Muscle of arm (tissue), 12 donors: ENCODE data around the gene KLC4. TPM values are rescaled to one million over a fixed set of nuclear protein-coding genes. Genes with fewer than 3 reads are reported as not detected.
A peak's percentile ranks its signal among the peaks of the same experiment; 100 is the strongest.
"Not testable (repeated sequence)": the region's sequence is repeated elsewhere in the genome, so short reads cannot be mapped to it uniquely, and the experiment has no call there.

ENCODE experiments used
- DNase-seq: peaks from one replicate; pipeline ENCODE4 v3.0.0-alpha.2; 2013
- polyA plus RNA-seq, 12 donors: library from polyadenylated mRNA; unstranded; fragments of 120-200 nt; gene quantifications; one replicate each; pipeline ENCODE4 v1.2.1, GENCODE V29; 2013; ENCODE audit not compliant: insufficient read length in 12 of 12

The KLC4 gene
- polyA plus RNA-seq, 12 donors = 17.6 to 54.7 (median 24.4) TPM; not detected in 1

DNA sequence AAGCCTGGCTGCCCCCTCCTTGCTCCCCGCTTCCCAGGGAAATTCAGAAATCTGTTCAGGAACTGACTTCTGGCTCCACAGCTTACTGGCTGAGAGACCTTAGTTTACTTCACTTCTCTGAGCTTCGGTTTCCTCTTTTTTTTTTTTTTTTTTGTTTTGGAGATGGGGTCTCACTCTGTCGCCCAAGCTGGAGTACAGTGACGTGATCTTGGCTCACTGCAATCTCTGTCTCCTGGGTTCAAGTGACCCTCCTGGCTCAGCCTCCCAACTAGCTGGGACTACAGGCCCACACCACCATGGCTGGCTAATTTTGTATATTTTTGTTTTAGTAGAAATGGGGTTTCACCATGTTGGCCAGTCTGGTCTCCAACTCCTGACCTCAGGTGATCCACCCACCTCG lies 31.6 kb downstream of the KLC4 start:
- no peak for DNase-seq

DNA sequence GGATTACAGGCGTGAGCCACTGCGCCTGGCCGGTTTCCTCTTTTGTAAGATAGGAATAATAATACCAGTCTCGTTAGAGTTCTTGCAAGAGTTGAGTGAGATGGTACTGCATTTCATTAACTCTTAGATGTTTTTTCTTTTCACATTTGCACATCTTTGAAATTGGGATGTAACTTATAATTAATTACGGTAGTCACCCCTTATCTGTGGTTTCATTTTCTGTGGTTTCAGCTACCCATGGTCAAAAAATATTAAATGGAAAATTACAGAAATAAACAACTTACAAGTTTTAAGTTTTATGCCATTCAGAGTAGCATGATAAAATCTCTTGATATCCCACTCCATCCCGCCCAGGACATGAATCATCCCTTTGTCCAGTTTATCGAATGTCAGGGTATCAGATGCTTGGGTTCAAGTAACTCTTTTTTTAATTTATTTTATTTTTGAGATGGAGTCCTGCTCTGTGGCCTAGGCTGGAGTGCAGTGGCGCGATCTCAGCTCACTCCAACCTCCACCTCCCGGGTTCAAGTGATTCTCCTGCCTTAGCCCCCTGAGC lies 32.1 kb downstream of the KLC4 start:
- DNase-seq = no peak

DNA sequence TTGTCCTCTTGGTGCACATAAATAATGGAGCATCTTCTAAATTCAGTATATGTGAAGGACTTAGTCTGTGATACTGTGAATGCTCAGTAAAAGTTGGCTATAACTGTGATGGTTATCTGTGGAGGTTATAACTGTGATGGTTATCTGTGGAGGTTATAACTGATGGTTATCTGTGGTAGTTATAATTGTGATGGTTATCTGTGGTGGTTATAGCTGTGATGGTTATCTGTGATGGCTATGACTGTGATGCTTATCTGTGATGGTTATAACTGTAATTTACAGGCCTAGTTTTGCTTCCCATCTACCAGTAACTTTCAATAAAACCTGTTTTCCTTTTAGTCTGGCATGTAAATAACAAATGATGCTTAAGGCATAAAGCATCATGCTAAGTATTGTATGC lies 33.2 kb downstream of the KLC4 start:
- no peak for DNase-seq

DNA sequence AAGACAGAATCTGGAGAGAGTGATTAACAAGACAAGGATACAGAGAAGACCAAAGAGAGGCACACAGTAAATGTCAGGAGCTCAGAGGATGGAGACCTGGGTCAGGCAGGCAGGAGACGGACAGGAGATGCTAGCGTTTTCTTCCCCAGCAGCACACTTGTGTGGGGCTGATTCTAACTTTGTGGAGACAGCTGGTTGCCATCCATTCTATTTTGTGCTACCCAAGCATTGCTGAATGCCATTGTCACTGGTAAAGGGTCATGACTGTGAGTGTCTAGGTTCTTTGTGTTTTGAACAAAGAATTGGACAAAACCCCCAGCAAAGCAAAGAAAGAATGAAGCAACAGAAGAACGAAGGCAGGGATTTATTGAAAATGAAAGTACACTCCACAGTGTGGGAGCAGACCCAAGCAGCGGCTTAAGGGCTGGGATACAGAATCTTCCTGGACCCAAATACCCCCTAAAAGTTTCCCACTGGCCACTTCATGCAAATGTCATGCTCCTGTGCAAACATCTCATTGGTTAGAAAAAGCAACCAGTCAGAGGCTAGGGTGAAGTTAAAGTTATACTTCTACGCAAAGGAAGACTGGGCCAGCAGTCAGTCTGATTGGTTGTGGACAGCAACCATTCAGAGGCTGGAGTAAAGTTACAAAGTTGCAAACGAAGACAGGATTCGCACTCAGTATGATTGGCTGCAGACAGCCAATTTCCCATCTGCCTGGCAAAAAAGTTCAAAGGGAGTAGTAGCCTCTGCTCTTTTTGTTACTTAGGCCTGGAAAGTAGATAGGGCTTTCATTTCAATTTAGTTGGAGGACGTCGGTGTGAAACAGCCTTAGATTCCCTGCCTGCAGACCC lies 34.2 kb downstream of the KLC4 start:
- peak; percentile 68 for DNase-seq

DNA sequence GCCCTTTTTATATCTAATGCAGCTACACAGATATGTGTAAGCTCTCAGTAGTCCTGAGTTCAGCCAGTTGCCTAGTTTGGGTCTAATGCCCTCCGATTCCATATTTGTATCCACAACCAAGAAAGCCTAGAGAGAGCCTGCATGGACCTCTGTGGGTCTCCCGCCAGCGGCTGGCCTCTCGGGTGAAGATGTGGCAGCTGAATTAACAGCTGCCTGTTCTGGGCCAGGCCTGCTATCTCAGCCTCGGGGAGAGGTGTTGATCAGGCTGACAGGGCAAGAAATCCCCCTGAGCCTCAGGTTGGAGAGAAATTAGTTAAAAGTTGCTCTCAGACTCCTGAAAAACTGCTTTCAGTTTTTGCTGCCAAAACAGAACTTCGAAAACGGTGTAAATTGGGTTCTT lies 36.5 kb downstream of the KLC4 start:
- DNase-seq = no peak

DNA sequence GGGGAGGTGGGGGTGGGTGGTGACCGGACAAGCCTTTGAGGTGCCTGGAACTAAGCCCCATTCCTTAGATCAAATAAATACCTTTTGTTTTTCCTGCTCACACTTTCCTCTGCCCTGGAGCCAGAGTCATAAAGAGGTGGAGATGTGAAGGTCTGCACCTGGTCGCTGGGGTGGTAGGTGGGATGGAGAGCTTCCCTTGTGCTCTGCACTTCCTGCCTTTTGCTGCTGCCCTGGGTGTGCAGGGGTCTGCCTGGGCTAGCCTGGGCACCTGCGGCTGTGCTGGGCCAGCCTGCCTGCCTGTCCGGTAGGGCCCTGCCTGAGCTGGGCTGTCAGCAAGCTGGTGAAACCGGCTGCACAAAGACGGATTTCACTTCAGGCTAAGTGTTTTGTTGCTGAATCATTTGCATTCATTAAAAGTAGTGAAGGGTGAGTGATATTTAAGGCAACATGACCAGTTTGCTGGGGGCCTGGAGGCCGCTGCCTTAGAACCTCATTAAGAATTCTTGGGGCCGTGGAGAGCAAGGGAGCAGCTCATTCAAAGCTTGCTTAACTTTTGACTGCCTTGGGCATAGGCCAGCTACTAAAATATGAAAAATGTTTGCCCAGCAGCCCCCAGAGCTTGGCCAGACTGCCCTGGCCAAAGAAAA lies 37.1 kb downstream of the KLC4 start:
- DNase-seq = no peak

DNA sequence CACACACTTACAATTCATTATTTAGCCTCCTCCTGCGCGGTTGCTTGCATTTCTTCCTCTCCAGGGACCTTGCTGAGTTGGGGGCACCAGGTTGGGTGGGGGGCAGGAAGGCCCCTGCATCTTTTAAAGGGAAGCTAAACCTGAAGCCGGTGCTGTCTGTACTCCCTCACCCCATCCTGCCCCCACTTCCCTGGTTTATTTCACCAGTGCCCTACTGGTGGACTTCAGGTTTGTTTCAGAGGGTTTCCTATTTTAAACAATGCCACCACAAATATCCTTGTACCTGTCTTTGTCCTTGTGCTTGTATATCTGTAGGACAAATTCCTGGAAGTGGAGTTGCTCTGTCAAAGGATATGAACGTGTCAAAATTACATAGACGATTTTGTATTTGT lies 37.7 kb downstream of the KLC4 start:
- DNase-seq = no peak

DNA sequence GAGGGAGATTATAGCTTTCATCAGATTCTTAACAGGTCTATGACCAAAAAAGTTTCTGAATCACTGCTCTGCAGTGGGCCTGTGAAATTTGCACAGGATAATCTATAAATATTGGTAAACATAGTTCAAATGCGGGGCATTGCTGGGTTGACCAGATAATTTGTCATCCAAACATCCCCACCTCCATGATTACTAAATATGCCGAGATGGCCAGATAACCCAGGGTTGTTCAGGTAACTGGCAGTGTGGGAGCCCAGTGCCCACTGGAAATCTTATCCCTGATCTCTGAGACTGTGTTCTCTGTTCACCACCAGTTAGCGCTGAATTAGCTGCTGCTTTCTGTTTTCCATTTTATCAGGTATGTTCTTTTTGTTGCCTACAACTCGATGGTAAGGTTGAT lies 38.1 kb downstream of the KLC4 start:
- DNase-seq = no peak

DNA sequence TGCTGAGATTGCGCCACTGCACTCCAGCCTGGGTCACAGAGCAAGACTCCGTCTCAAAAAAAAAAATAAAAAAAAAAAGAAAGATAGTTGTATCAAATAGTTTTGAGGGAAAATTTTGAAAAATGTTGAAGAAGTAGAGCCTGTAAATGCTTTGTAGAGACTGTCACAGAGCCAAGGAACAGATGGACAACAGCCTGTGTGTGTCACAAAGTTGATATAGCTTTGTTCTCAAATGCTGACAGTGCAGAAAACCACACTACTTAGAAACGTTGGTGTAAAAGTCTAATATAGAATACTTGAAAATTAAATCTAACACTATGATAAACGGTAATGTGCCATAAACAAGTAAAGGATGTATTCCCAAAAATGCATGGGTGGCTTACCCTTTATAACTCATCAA lies 42.1 kb downstream of the KLC4 start:
- no peak for DNase-seq

DNA sequence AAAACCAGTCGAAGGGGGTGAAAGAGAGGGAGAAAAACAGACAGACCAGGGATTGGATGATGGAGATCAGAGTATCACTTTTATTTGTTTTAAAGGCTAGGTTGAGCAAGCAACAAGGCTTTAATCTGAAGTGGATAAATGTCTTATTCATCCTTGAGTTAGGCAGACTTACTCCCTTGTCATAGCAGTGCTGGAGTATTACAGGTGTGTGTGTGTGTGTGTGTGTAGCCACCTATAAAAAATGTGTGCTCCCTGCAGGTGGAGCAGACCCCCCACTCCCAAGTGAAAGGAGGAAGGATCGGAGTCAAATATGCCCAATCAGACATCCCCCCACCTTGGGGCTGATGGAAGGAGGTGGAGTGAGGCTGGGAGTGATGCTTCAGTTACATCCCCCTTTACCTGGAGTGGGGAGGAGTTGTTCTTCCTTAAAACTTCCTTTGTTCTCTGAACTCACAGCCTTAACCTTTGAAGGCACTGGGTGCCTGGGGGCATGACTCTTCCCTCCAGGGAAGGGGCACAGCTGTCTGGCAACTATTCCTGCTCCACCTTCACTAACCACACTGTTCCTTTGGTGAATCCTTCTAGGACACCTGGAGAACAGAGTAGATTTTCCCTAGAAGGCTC lies 43.9 kb downstream of the KLC4 start:
- no peak for DNase-seq

DNA sequence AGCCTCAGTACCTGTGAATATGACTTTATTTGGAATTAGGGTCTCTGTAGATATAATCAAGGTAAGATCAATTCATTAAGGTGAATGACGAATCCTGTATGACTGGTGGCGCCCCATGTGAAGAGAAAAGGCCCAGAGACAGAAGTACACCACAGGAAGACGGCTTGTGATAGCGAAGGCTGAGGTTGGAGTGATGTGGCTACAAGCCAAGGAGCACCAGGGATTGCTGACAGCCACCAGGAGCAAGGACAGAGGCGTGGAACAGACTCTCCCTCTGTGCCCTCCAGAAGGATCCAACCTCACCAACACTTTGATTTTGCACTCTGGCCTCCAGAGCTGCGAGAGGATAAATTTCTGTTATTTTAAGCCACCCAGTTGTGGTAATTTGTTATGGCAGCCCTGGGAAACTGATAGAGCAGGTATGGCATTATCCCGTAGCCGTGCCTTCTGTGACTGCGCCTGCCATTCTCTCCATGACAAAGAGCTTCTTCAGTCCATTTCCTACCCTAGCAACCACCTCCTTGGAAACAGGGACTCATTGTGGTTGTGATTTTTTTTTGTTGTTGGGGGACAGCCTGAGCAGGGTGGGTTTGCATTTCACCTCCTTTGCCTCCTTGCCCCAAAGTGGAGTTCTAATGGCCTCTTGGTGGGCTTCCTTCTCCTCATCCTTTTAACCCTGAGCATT lies 46.2 kb downstream of the KLC4 start:
- no peak for DNase-seq

DNA sequence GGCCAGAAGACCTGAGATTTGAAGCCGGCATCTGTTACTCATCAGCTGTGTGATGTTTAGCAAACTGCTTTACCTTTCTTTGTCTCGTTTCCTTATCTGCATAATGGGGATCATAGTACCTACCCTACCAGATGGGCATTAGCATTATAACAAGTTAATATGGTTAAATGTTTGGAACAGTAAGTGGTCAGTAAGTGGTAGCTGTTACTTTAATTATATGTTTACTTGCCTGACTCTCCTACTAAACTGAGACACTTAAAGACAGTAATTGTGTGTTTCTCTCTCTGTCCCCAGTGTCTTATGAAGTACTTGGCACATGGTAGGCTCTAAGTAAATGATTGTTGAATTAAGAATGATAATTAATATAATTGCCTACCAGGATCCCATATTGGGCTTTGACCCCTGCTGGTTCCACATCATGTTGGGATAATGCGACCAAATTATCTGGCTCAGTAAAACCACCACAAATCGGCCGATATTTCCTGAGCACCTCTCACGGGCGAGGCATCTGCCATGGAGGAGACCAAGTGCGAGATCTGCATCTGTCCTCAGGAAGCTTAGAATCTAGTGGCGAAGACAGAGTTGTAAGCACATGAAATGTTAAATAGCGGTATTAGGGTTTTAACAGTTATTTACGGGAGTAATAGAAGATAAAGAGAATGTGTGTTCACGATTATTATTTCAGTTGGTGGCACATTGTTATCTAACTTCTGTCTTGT lies 48.1 kb downstream of the KLC4 start:
- DNase-seq = no peak

DNA sequence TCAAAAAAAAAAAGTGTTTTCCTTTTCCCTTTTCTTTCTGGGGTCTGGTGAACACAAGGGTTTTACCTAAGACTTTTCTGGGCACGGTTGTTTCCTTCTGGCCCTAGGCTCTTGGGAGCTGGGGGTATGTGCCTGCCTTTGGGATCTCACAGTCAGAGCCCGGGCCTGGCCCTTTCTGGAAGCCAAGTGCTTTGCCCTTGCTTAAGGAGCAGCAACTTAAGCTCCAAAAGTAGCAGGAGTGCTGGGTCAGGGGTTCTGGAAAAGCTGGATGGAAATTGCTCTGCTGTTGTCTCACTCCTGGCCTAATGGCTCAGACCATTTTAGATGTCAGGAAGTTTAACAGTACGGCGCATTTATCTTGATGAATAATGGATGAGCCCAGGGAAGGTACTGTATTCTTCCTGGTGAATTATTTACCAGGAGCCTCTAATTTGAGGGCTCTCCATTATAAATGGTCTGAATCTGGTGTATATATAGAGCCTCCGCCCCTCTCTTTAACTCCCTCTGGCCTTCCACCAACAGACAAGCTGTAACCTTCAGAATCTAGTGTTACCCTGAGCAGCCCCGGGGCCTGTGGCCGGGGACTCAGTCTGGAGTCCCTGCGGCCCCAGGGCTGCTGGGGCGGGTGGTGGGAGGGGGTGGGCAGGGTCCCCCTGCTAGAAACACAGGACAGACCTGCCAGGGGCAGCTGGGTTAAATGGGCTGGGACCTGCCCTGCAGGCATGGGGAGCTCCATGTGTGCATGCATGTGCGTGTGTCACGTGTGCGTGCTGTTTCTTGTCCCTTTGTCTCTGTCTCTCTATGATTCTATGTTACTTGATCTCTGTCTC lies 54.2 kb downstream of the KLC4 start:
- DNase-seq = no peak

DNA sequence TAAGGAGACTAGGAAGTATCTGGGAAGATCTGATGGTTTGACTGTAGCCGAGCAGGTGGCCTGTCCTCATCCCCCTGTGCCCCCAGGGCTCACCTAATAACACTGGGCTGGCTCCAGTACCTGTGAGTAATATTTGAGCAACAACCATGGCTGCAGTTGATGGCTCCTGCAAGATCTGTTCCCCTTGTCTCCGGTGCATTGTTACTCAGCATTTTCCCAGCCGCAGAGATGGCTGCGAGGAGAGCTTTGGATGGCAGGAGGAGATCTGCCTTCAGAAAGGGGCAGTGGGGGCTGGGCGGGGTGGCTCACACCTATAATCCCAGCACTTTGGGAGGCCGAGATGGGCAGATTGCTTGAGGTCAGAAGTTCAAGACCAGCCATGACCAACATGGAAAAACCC lies 55.9 kb downstream of the KLC4 start:
- DNase-seq = no peak

DNA sequence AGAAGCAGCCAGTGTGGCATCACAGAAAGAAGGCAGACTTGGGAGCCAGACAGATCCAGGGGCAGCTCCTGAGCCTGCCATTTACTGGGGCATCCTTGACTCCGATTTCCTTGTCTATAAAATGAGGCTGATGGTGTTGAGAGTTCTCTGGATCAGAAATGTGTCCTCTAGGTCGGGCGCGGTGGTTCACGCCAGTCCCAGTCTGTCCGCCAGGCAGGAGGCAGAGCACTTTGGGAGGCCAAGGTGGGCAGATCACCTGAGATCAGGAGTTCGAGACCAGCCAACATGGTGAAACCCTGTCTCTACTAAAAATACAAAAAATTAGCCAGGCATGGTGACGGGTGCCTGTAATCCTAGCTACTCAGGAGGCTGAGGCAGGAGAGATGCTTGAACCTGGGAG lies 58.0 kb downstream of the KLC4 start:
- DNase-seq = not testable (repeated sequence)

DNA sequence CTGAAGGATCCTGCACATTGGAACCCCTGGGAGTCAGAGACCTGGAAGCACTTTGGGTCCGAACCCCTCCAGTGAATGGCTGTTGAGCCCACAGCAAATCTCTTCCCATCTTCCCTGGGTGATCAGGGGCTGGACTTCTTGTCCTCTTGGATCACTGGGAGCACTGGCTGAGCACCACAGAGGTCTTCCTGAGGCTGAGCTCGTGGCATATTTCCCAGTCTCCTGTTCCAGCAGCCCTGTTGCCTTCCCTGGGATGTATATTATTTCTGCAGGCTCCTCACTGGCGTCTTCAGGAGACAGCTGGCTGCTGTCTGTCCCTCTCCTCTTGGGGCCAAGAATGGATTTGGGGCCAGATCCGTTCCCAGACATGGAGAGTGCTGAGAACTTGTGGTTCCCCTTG lies 60.1 kb downstream of the KLC4 start:
- no peak for DNase-seq

DNA sequence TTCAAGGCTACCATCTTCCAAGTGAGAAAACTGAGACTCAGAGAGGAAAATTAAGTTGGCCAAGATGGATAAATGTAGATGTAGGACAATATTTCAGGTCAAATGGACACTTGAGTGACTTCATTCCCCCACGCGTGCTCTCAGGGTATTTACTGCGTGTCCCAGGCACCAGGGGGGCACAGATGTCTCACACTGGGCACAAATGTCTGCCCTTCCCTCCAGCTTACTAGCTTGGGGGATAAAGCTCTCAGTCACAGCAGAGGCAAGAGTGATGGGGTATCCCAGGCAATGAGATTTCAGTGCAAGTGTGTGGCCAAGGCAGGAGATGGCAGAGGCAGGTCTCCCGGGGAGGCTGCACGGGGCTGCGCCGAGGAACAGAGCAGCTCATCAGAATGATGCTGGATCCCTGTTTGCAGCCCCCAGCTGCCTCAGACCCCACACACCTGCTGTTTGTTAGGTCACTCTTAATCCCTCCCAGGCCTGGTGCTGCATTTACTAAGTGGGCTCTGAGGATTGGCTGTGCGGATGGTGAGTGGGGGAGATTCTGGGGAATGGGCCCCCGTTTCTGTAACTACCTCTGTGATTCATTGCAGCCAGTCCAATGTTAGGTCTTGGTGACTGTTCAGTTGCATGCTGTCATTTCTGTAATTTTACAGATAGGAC lies 60.8 kb downstream of the KLC4 start:
- no peak for DNase-seq

DNA sequence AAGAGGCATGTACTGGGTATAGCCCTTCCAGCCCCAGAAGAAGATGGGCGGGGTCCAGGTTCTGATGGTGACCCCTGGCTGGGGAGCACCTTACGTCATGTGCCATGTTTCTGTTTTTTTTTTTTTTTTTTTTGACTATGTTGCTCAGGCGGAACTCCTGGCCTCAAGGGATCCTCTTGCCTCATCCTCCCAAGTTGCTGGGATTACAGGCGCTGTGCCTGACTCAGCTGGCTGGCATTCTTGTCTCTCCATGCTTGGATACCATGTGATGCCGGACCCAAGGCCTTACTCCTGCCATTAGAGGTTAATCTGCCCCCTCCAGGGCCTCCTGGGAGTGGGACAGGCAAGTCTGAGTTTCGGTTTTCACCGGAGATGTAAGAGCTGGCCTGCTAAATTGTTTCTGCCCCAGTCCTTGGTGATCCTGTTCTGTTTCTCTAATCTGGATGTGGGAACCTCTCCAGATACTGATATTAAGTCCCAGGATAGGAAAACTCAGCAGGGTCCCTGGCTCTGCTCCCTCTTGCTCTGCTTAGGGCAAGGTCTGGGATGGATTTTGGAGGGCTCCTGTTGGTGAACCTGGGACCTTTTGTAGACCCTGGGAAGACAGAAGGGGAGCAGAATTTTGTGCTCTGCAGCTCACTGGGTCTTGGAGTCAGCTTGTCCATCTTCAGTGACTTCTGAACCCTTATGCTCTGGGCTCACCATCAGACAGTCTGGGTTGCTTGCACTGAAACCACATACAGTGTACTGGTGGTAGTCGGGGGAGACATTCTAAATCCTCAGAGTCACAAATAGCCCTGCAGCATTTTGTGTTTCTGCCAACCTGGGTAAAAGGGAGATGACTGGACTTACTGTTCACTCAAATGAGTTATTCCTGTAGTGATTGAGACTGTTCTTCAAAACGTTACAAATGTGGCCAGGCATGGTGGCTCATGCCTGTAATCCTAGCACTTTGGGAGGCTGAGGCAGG lies 61.8 kb downstream of the KLC4 start:
- no peak for DNase-seq

DNA sequence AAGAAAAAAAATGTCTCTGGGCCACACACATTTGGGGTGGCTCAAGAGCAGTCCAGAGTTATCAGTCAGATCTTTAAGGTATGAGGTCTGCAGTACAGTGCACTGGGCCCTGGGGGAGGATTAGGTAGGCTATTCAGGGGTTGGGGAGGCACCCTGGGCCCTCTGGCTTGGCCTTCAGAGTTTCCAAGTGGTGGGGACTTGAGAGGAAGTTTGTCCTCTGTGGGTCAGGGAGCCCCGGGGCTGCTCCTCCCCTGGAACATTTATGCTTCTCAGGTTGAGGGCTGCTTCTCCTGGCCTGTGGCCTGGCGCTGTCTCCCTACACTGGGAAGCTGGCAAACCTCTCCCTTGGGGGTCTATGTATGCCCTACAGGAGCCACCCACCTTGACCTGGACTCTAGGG lies 62.7 kb downstream of the KLC4 start:
- DNase-seq = no peak
